K562 (cell line): ENCODE data around the gene KLHL22. TPM values are rescaled to one million over a fixed set of nuclear protein-coding genes. Genes with fewer than 3 reads are reported as not detected.
A peak's percentile ranks its signal among the peaks of the same experiment; 100 is the strongest.

Experiments used
- ARID2 ChIP-seq: fragments of 450-650 bp; IDR thresholded peaks from 2 replicates; pipeline ENCODE4 v1.6.1; 2017; ENCODE audit warnings: antibody characterized with exemption, mild to moderate bottlenecking
- CHD4 ChIP-seq: fragments of 200-600 bp; sonication (generic); IDR thresholded peaks from 3 replicates; pipeline ENCODE4 v1.6.1; 2012; ENCODE audit warnings: low read depth, mild to moderate bottlenecking, mixed read lengths, low read length, inconsistent platforms; ENCODE audit not compliant: insufficient read depth, insufficient replicate concordance, poor library complexity, severe bottlenecking
- CREBBP ChIP-seq: IDR thresholded peaks from one replicate; pipeline ENCODE4 v1.6.1; 2012; ENCODE audit warnings: low read depth, mild to moderate bottlenecking, control low read depth, inconsistent platforms, low read length
- EGR1 ChIP-seq: fragments of 450-650 bp; conservative IDR thresholded peaks from 2 replicates; pipeline ENCODE4 v1.6.1; 2017; ENCODE audit warnings: mild to moderate bottlenecking
- HNRNPH1 ChIP-seq: fragments of 200-400 bp; formaldehyde crosslinking; optimal IDR thresholded peaks from 2 replicates; pipeline ENCODE3; 2017; ENCODE audit warnings: low read depth, mild to moderate bottlenecking, low read length, moderate library complexity
- MAFG ChIP-seq: fragments of 450-650 bp; conservative IDR thresholded peaks from 2 replicates; pipeline ENCODE4 v1.6.1; 2016; ENCODE audit warnings: missing genetic modification characterization, missing compliant biosample characterization
- MCM5 ChIP-seq: fragments of 450-650 bp; IDR thresholded peaks from 2 replicates; pipeline ENCODE4 v1.6.1; 2016; ENCODE audit warnings: low read depth
- NCOA4 ChIP-seq: fragments of 450-650 bp; IDR thresholded peaks from 2 replicates; pipeline ENCODE4 v1.6.1; 2018; ENCODE audit warnings: mild to moderate bottlenecking; ENCODE audit not compliant: partially characterized antibody
- PHF20 ChIP-seq: fragments of 450-650 bp; IDR thresholded peaks from 2 replicates; pipeline ENCODE4 v1.6.1; 2018; ENCODE audit not compliant: partially characterized antibody
- RAD51 ChIP-seq: fragments of 450-650 bp; IDR thresholded peaks from 2 replicates; pipeline ENCODE4 v1.7.1; 2016; ENCODE audit warnings: low read depth, mild to moderate bottlenecking, borderline replicate concordance
- RCOR1 ChIP-seq, 2 experiments: IDR thresholded peaks; 2 replicates each; pipeline ENCODE4 v1.6.1; 2012; ENCODE audit warnings: low read depth in 2 of 2, low read length in 2 of 2, borderline replicate concordance in 1 of 2, improper control_type of control experiment in 1 of 2
- REST ChIP-seq, 2 experiments: fragments of 450-650 bp; formaldehyde crosslinking in 1 of 2; IDR thresholded peaks; 2 replicates each; pipeline versions ENCODE4 v1.4.0 to v1.6.1; 2014 to 2020; ENCODE audit warnings: mild to moderate bottlenecking in 2 of 2, borderline replicate concordance in 1 of 2, low read depth in 1 of 2
- RFX1 ChIP-seq: fragments of 450-650 bp; IDR thresholded peaks from 2 replicates; pipeline ENCODE4 v1.6.1; 2016; ENCODE audit warnings: mild to moderate bottlenecking, moderate library complexity
- RHOXF2B ChIP-seq: fragments of 250-450 bp; sonication (Bioruptor Pico); conservative IDR thresholded peaks from 2 replicates; pipeline ENCODE4 v1.5.1; 2021
- SMAD3 ChIP-seq: fragments of 450-650 bp; formaldehyde crosslinking; conservative IDR thresholded peaks from 2 replicates; pipeline ENCODE4 v1.4.0; 2020; ENCODE audit warnings: mild to moderate bottlenecking
- TCF3 ChIP-seq: sonication (generic); formaldehyde crosslinking; IDR thresholded peaks from 2 replicates; pipeline ENCODE4 v1.4.0; 2020; ENCODE audit warnings: mild to moderate bottlenecking, missing genetic modification reagents
- THRB ChIP-seq: fragments of 450-650 bp; formaldehyde crosslinking; conservative IDR thresholded peaks from 2 replicates; pipeline ENCODE4 v1.4.0; 2022; ENCODE audit warnings: mild to moderate bottlenecking, missing genetic modification characterization
- USF1 ChIP-seq: sonication (generic); formaldehyde crosslinking; IDR thresholded peaks from 2 replicates; pipeline ENCODE4 v1.9.0; 2022; ENCODE audit warnings: mild to moderate bottlenecking, missing genetic modification reagents
- ZNF239 ChIP-seq: fragments of 250-450 bp; sonication (Bioruptor Pico); IDR thresholded peaks from 2 replicates; pipeline ENCODE4 v1.4.0; 2020; ENCODE audit warnings: mild to moderate bottlenecking
- ZSCAN32 ChIP-seq: fragments of 450-650 bp; formaldehyde crosslinking; IDR thresholded peaks from 2 replicates; pipeline ENCODE4 v1.4.0; 2020; ENCODE audit warnings: mild to moderate bottlenecking, moderate library complexity
- polyA plus RNA-seq, 8 experiments: library from polyadenylated mRNA; depleted of rRNA in 4 of 8; stranded (reverse) in 5 of 8; unstranded in 3 of 8; fragments of >200 nt; fragmentation: Nextera tagmentation in 2 of 8; fragmentation: Illumina TruSeq in 1 of 8; extraction: Ambion mirVana in 2 of 8; extraction: Trizol in 1 of 8; gene quantifications; 2 replicates each; pipeline versions ENCODE4 v1.2.1 to v1.2.3, GENCODE V29; 2011 to 2014; ENCODE audit warnings: inconsistent platforms in 1 of 8, missing spikeins in 1 of 8
- total RNA-seq, 7 experiments: library from RNA; depleted of rRNA in 6 of 7; stranded (reverse); fragments of >200 nt in 6 of 7; fragmentation: Illumina TruSeq in 2 of 7; extraction: Trizol in 2 of 7; gene quantifications; 2 replicates each; pipeline versions ENCODE4 v1.2.1 to v1.2.3, GENCODE V29; 2011 to 2021; ENCODE audit warnings: low replicate concordance in 1 of 7

KLHL22 gene
- total and polyA plus RNA-seq, 9 of the 15 experiments (the other 6 are each of a cell fraction or from before 2014, with no cell fraction given): 1.3 to 25.6 (median 15.2) TPM

- TF ChIP-seq SMAD3 (no peak), ZNF239 (CRISPR knock-in tag) (no peak), RCOR1 (IDR thresholded peaks at IDR 0.05; ENCODE audit: borderline replicate concordance in 1 of 2, low read depth in 2 of 2, low read length in 2 of 2) (no peak), ZSCAN32 (CRISPR knock-in tag) (no peak), RHOXF2B (0 out of 2 replicates have a peak, but pooled peaks have one; percentile 54), MAFG (tag) (no peak), REST (IDR thresholded peaks at IDR 0.05; ENCODE audit: borderline replicate concordance) (no peak), REST (CRISPR knock-in tag; IDR thresholded peaks at IDR 0.05; ENCODE audit: low read depth) (no peak), EGR1 (no peak), RFX1 (no peak), MCM5 (no peak), CHD4 (no peak), RAD51 (no peak), NCOA4 (no peak), USF1 (CRISPR knock-in tag) (0 out of 2 replicates have a peak, but pooled peaks have one; percentile 66), PHF20 (no peak), CREBBP (no peak), HNRNPH1 (no peak), TCF3 (CRISPR knock-in tag) (no peak), THRB (no peak), ARID2 (no peak)
Observed at GRCh38 chr22:20439928-20440575, 55.5 kb downstream of the KLHL22 start (continued).
